HepG2 (cell line): ENCODE results near the gene CPLANE2.

ENCODE experiments used
- ARID2 ChIP-seq: sonication (generic); formaldehyde crosslinking; IDR thresholded peaks from 2 replicates; pipeline ENCODE4 v1.8.1; 2022; ENCODE audit warnings: mild to moderate bottlenecking, missing genetic modification reagents, borderline replicate concordance
- CBX2 ChIP-seq, 2 experiments: fragments of 200-600 bp in 1 of 2; sonication (generic); formaldehyde crosslinking in 1 of 2; IDR thresholded peaks; 2 replicates each; pipeline versions ENCODE4 v1.7.0 to v1.8.1; 2018 to 2022; ENCODE audit warnings: low read depth in 2 of 2, low read length in 1 of 2, mild to moderate bottlenecking in 1 of 2, missing genetic modification reagents in 1 of 2
- CHD4 ChIP-seq: fragments of 200-600 bp; sonication (generic); IDR thresholded peaks from 2 replicates; pipeline ENCODE4 v1.7.0; 2017; ENCODE audit warnings: mild to moderate bottlenecking, low read length, borderline replicate concordance
- CTCF ChIP-seq: sonication (generic); formaldehyde crosslinking; IDR thresholded peaks from 2 replicates; pipeline ENCODE4 v1.5.0; 2020; ENCODE audit warnings: mild to moderate bottlenecking, missing genetic modification reagents, moderate library complexity
- DPF2 ChIP-seq: sonication (generic); formaldehyde crosslinking; IDR thresholded peaks from 2 replicates; pipeline ENCODE4 v1.4.0; 2020; ENCODE audit warnings: mild to moderate bottlenecking, low read depth, missing genetic modification reagents, borderline replicate concordance
- EZH2 ChIP-seq: conservative IDR thresholded peaks from 2 replicates; pipeline ENCODE4 v1.6.1; 2012; ENCODE audit warnings: mild to moderate bottlenecking, low read depth, low read length, moderate library complexity
- MATR3 ChIP-seq: sonication (generic); formaldehyde crosslinking; IDR thresholded peaks from 2 replicates; pipeline ENCODE4 v1.4.0; 2020; ENCODE audit warnings: missing genetic modification reagents
- MXD4 ChIP-seq: IDR thresholded peaks from 2 replicates; pipeline ENCODE4 v1.6.1; 2016; ENCODE audit warnings: mild to moderate bottlenecking, missing biosample characterization, missing genetic modification reagents
- POLR2A ChIP-seq, 2 experiments: IDR thresholded peaks; 2 replicates each; pipeline ENCODE4 v1.6.1; 2011; ENCODE audit warnings: low read depth in 2 of 2, low read length in 2 of 2, mild to moderate bottlenecking in 1 of 2, moderate library complexity in 1 of 2; ENCODE audit not compliant: insufficient read depth in 1 of 2
- RAD21 ChIP-seq: fragments of 450-650 bp; formaldehyde crosslinking; IDR thresholded peaks from 2 replicates; pipeline ENCODE4 v1.5.0; 2020; ENCODE audit warnings: mild to moderate bottlenecking
- SMAD3 ChIP-seq: sonication (generic); formaldehyde crosslinking; IDR thresholded peaks from 2 replicates; pipeline ENCODE4 v1.4.0; 2020; ENCODE audit warnings: missing genetic modification reagents
- ZNF3 ChIP-seq: IDR thresholded peaks from 2 replicates; pipeline ENCODE4 v1.7.0; 2017; ENCODE audit warnings: inconsistent platforms
- ZNF678 ChIP-seq: sonication (generic); formaldehyde crosslinking; IDR thresholded peaks from 2 replicates; pipeline ENCODE4 v1.4.0; 2020; ENCODE audit warnings: mild to moderate bottlenecking, missing genetic modification reagents
- ZNF792 ChIP-seq: IDR thresholded peaks from 2 replicates; pipeline ENCODE4 v1.6.1; 2016

DNA sequence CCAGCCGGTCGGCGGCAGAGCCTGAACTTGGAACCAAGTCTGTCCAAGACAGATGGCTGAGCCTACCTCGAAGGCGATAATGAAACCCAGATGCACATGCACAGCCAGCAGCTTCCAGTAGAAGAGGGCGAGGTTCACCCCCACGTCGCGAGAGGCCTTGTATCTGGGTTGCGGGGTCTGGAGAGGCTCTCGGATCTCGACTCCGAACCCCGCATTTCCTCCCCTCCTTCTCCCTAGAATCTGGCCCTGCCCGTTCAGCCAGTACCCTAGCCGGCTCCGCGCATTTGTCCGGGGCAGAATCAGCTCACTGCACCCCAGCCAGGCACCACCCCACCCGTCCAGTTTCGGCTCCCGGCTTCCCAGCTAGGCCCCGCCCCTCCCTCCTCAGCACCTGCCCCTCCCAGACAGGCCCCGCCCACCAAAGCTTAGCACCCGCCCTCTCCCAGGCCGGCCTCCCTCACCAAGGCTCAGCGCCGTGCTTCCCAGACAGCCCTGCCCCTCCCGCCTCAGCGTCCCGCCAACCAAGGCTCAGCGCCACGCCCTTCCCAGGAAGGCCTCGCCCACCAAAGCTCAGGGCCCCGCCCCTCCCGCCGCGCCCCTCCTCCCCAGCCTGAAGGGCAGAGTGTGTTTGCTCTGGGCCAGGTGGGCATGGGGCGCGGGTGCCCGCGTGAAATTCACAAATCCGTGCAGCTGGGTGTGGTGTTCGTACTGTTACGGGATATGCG lies 19.8 kb downstream of the CPLANE2 start:
- TF ChIP-seq POLR2A (IDR thresholded peaks at IDR 0.05; ENCODE audit: insufficient read depth in 1 of 2, low read depth in 2 of 2, low read length in 2 of 2): no peak
- TF ChIP-seq ZNF678 (CRISPR knock-in tag): no peak
- TF ChIP-seq CBX2 (IDR thresholded peaks at IDR 0.05; ENCODE audit: low read depth, low read length): no peak
- no peak for TF ChIP-seq CBX2 (CRISPR knock-in tag; IDR thresholded peaks at IDR 0.05; ENCODE audit: low read depth)
- TF ChIP-seq SMAD3 (CRISPR knock-in tag): no peak
- TF ChIP-seq CHD4: no peak
- TF ChIP-seq RAD21 (CRISPR knock-in tag): no peak
- no peak for TF ChIP-seq MATR3 (CRISPR knock-in tag)
- no peak for TF ChIP-seq EZH2
- no peak for TF ChIP-seq DPF2
- TF ChIP-seq CTCF (CRISPR knock-in tag): no peak
- TF ChIP-seq ZNF3 (CRISPR knock-in tag): no peak
- no peak for TF ChIP-seq MXD4
- no peak for TF ChIP-seq ARID2 (CRISPR knock-in tag)
- TF ChIP-seq ZNF792 (CRISPR knock-in tag): no peak
